ENCODE data around the gene COL19A1. TPM values are rescaled to one million over a fixed set of nuclear protein-coding genes. Genes with fewer than 3 reads are reported as not detected.

Gene COL19A1
- polyA plus RNA-seq, 1 of the 3 experiments (the other 2 are of a cell fraction): 0.15 TPM

DNA sequence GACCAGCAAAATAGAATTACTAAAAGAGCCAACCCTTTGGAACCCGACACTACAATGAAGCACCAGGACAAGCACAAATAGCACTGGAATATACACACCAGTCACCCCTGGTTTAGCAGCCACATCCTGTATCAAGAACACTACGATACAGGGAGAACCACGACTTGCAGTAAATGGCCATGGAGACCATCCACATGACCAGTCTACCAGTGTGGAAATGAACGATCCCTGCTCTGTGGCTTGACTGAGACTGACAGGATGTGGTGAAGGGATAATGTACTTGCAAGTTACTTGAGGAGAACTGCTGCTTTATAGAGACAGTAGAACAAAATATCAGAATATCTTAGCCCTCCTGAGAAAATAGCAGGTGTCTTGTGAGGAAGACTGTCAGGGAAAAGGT, 266.9 kb downstream of the COL19A1 start:
- ChIA-PET POLR2A (no interaction called here), CTCF (no interaction called here)
- TF ChIP-seq, protein P1, sequence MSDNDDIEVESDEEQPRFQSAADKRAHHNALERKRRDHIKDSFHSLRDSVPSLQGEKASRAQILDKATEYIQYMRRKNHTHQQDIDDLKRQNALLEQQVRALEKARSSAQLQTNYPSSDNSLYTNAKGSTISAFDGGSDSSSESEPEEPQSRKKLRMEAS (IDR thresholded peaks at IDR 0.05; ENCODE audit: low read depth): no peak
- TF ChIP-seq FOXM1 (IDR thresholded peaks at IDR 0.05; ENCODE audit: low read depth): no peak
- TF ChIP-seq POLR2AphosphoS5 (IDR thresholded peaks at IDR 0.05; ENCODE audit: low read depth, low read length): no peak
- TF ChIP-seq, protein P2, sequence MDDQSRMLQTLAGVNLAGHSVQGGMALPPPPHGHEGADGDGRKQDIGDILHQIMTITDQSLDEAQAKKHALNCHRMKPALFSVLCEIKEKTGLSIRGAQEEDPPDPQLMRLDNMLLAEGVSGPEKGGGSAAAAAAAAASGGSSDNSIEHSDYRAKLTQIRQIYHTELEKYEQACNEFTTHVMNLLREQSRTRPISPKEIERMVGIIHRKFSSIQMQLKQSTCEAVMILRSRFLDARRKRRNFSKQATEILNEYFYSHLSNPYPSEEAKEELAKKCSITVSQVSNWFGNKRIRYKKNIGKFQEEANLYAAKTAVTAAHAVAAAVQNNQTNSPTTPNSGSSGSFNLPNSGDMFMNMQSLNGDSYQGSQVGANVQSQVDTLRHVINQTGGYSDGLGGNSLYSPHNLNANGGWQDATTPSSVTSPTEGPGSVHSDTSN (IDR thresholded peaks at IDR 0.05): no peak
- TF ChIP-seq, protein P3, sequence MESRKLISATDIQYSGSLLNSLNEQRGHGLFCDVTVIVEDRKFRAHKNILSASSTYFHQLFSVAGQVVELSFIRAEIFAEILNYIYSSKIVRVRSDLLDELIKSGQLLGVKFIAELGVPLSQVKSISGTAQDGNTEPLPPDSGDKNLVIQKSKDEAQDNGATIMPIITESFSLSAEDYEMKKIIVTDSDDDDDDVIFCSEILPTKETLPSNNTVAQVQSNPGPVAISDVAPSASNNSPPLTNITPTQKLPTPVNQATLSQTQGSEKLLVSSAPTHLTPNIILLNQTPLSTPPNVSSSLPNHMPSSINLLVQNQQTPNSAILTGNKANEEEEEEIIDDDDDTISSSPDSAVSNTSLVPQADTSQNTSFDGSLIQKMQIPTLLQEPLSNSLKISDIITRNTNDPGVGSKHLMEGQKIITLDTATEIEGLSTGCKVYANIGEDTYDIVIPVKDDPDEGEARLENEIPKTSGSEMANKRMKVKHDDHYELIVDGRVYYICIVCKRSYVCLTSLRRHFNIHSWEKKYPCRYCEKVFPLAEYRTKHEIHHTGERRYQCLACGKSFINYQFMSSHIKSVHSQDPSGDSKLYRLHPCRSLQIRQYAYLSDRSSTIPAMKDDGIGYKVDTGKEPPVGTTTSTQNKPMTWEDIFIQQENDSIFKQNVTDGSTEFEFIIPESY (IDR thresholded peaks at IDR 0.05; ENCODE audit: borderline replicate concordance, low read depth): no peak
- TF ChIP-seq, protein P4, sequence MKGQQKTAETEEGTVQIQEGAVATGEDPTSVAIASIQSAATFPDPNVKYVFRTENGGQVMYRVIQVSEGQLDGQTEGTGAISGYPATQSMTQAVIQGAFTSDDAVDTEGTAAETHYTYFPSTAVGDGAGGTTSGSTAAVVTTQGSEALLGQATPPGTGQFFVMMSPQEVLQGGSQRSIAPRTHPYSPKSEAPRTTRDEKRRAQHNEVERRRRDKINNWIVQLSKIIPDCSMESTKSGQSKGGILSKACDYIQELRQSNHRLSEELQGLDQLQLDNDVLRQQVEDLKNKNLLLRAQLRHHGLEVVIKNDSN (IDR thresholded peaks at IDR 0.05; ENCODE audit: borderline replicate concordance, low read depth): no peak
- no peak for TF ChIP-seq NFIC (IDR thresholded peaks at IDR 0.05; ENCODE audit: borderline replicate concordance)
- no peak for TF ChIP-seq SMC3 (IDR thresholded peaks at IDR 0.05; ENCODE audit: low read depth, low read length)
- TF ChIP-seq GABPA (IDR thresholded peaks at IDR 0.05; ENCODE audit: low read depth): no peak
- TF ChIP-seq TCF12 (IDR thresholded peaks at IDR 0.05): no peak
- Histone ChIP-seq H3F3A (replicated peaks; ENCODE audit: insufficient read depth) (no peaks in the 10 kb centered on the region), H3K9me3 (no peaks in the 10 kb centered on the region), H2AFZ (ENCODE audit: low read depth) (no peak overlapping the region), H3K9me2 (no peaks in the 10 kb centered on the region), H3K27me3 (ENCODE audit: insufficient read depth) (no peaks in the 10 kb centered on the region), H3K27ac (ENCODE audit: low read depth in 2 of 2, low read length in 1 of 2) (no peak overlapping the region), H3K4me2 (no peak overlapping the region), H3K4me3 (ENCODE audit: low read depth in 2 of 2, low read length in 1 of 2) (no peak overlapping the region), H4K20me1 (ENCODE audit: insufficient read depth) (no peaks in the 10 kb centered on the region), H3K36me3 (replicated peaks in 1 of 2; ENCODE audit: control insufficient read depth in 1 of 2, insufficient read depth in 2 of 2, low read length in 1 of 2) (no peaks in the 10 kb centered on the region), H3K4me1 (ENCODE audit: control insufficient read depth in 1 of 2, insufficient read depth in 2 of 2, low read depth in 1 of 2, low read length in 1 of 2) (peaks cover 0 to 4% of the 10 kb centered on the region in 2 experiments; a peak in 2 of 4 replicates), H3K9ac (no peak overlapping the region), H3K79me2 (ENCODE audit: insufficient read depth) (no peaks in the 10 kb centered on the region)
- 76% methylated on average over 4 of the region's 4 CpGs for WGBS (ENCODE audit: low lambda C conversion rate)
- no peak for DNase-seq

DNA sequence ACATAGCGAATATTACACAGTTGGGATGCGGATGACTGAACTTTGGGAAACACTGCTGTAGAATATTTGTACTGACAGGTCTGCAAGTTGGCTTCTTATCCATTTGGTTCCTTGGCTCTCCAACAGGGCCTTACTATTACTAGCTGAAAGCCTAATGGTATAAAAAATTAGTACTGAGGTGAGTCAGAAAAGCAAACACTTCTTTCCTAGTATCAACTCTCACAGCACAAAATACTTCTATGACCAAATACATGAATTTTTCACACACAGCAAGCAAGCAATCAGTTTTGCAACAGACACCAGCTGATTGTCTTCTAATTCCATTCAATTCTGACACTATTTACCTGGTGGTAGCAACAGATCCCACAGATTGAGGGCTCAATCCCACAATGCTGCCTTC, 268.2 kb downstream of the COL19A1 start:
- no peak for DNase-seq
- Histone ChIP-seq H3K79me2 (ENCODE audit: insufficient read depth) (no peaks in the 10 kb centered on the region), H3K9me3 (no peaks in the 10 kb centered on the region), H3K27me3 (ENCODE audit: insufficient read depth) (no peaks in the 10 kb centered on the region), H3K36me3 (replicated peaks in 1 of 2; ENCODE audit: control insufficient read depth in 1 of 2, insufficient read depth in 2 of 2, low read length in 1 of 2) (no peaks in the 10 kb centered on the region), H4K20me1 (ENCODE audit: insufficient read depth) (no peaks in the 10 kb centered on the region), H3K4me3 (ENCODE audit: low read depth in 2 of 2, low read length in 1 of 2) (no peak overlapping the region), H3K27ac (ENCODE audit: low read depth in 2 of 2, low read length in 1 of 2) (no peak overlapping the region), H3K4me2 (no peak overlapping the region), H3K9me2 (no peaks in the 10 kb centered on the region), H2AFZ (ENCODE audit: low read depth) (no peak overlapping the region), H3K4me1 (ENCODE audit: control insufficient read depth in 1 of 2, insufficient read depth in 2 of 2, low read depth in 1 of 2, low read length in 1 of 2) (peaks cover 0 to 4% of the 10 kb centered on the region in 2 experiments; a peak in 2 of 4 replicates), H3K9ac (no peak overlapping the region), H3F3A (replicated peaks; ENCODE audit: insufficient read depth) (no peaks in the 10 kb centered on the region)
- WGBS (ENCODE audit: low lambda C conversion rate): 86% methylated on average over 2 of the region's 2 CpGs
- POLR2A ChIA-PET: no interaction called here
- TF ChIP-seq, protein P4 (IDR thresholded peaks at IDR 0.05; ENCODE audit: borderline replicate concordance, low read depth): no peak
- TF ChIP-seq FOXM1 (IDR thresholded peaks at IDR 0.05; ENCODE audit: low read depth) (no peak), GABPA (IDR thresholded peaks at IDR 0.05; ENCODE audit: low read depth) (no peak), ELF1 (IDR thresholded peaks at IDR 0.05) (no peak)
- TF ChIP-seq, protein P3 (IDR thresholded peaks at IDR 0.05; ENCODE audit: borderline replicate concordance, low read depth): no peak
- CTCF ChIA-PET: interaction anchor here (0.6 kb wide), 1 partner anchor 371 kb away, joined by 4 read pairs; no protein-coding TSS in a partner anchor

Data from SK-N-SH (cell line).